ENCODE measurements around the gene HOXA7. TPM values are rescaled to one million over a fixed set of nuclear protein-coding genes. Genes with fewer than 3 reads are reported as not detected.

The HOXA7 gene
- total RNA-seq, 2 experiments from 2014 or later = not detected

- H3K9me3 Mint-ChIP-seq = no peaks in the 10 kb centered on the region
- ATAC-seq (no peak), DNase-seq (no peak)
- no peak overlapping the region for H3K4me3 Mint-ChIP-seq
- CTCF ChIA-PET = interaction anchor here (0.7 to 2.7 kb wide), 6 partner anchors 8 to 829 kb away, joined by 3 to 23 read pairs (median 4); partner anchors contain the start of genes EVX1 and HOXA13
- H3K36me3 Mint-ChIP-seq (ENCODE audit: low read depth) = no peaks in the 10 kb centered on the region
- peaks cover 84% of the 10 kb centered on the region for H3K27me3 Mint-ChIP-seq
- POLR2A ChIA-PET = interaction anchor here (1.5 kb wide), 1 partner anchor 49 kb away, joined by 3 read pairs; no protein-coding TSS in a partner anchor
- no peak overlapping the region for H3K27ac Mint-ChIP-seq
- peaks cover 32% of the 10 kb centered on the region for H3K4me1 Mint-ChIP-seq (ENCODE audit: low read depth)
- intact Hi-C loops (cut with micrococcal nuclease) = no loop called here
- no peak for TF ChIP-seq CTCF (IDR thresholded peaks at IDR 0.05)
Observed at GRCh38 chr7:27191161-27191731, 34.8 kb upstream of the HOXA7 start.

GRCh38 chr7:27189997-27190748 is 33.7 kb upstream of the HOXA7 start:
- ChIA-PET CTCF (interaction anchor here (0.8 to 2.7 kb wide), 9 partner anchors 10 to 595 kb away, joined by 3 to 23 read pairs (median 3); partner anchors contain the start of genes EVX1 and HOXA13), POLR2A (no interaction called here)
- ATAC-seq = no peak
- intact Hi-C loops (cut with micrococcal nuclease) = no loop called here
- no peak overlapping the region for H3K4me3 Mint-ChIP-seq
- peaks cover 40% of the 10 kb centered on the region for H3K4me1 Mint-ChIP-seq (ENCODE audit: low read depth)
- no peak for DNase-seq
- no peaks in the 10 kb centered on the region for H3K36me3 Mint-ChIP-seq (ENCODE audit: low read depth)
- H3K27ac Mint-ChIP-seq = no peak overlapping the region
- TF ChIP-seq CTCF (IDR thresholded peaks at IDR 0.05) = no peak
- peaks cover 88% of the 10 kb centered on the region for H3K27me3 Mint-ChIP-seq
- H3K9me3 Mint-ChIP-seq = no peaks in the 10 kb centered on the region

- H3K27ac Mint-ChIP-seq = no peak overlapping the region
- DNase-seq (no peak), ATAC-seq (no peak)
- ChIA-PET CTCF (interaction anchor here (1.2 to 2.7 kb wide), 6 partner anchors 10 to 28 kb away, joined by 3 to 23 read pairs (median 4); partner anchors contain the start of gene HOXA13), POLR2A (no interaction called here)
- no peak overlapping the region for H3K4me3 Mint-ChIP-seq
- no peak for TF ChIP-seq CTCF (IDR thresholded peaks at IDR 0.05)
- H3K36me3 Mint-ChIP-seq (ENCODE audit: low read depth) = no peaks in the 10 kb centered on the region
- peaks cover 46% of the 10 kb centered on the region for H3K4me1 Mint-ChIP-seq (ENCODE audit: low read depth)
- H3K27me3 Mint-ChIP-seq = peaks cover 87% of the 10 kb centered on the region
- intact Hi-C loops (cut with micrococcal nuclease) = no loop called here
- H3K9me3 Mint-ChIP-seq = no peaks in the 10 kb centered on the region
Observed at GRCh38 chr7:27189295-27189996, 33.0 kb upstream of the HOXA7 start.

GRCh38 chr7:27188386-27189294 is 32.2 kb upstream of the HOXA7 start:
- Mint-ChIP-seq H3K4me3 (peak overlapping the region; percentile 58), H3K27ac (no peak overlapping the region), H3K36me3 (ENCODE audit: low read depth) (no peaks in the 10 kb centered on the region), H3K4me1 (ENCODE audit: low read depth) (peaks cover 44% of the 10 kb centered on the region), H3K27me3 (peaks cover 80% of the 10 kb centered on the region), H3K9me3 (no peaks in the 10 kb centered on the region)
- ATAC-seq (no peak), DNase-seq (peak; percentile 64)
- TF ChIP-seq CTCF (IDR thresholded peaks at IDR 0.05) = no peak
- intact Hi-C loops (cut with micrococcal nuclease) = no loop called here
- CTCF ChIA-PET = interaction anchor here (0.6 to 2.7 kb wide), 8 partner anchors 9 to 585 kb away, joined by 3 to 23 read pairs (median 4); partner anchors contain the start of gene HOXA13
- POLR2A ChIA-PET = interaction anchor here (0.8 kb wide), 1 partner anchor 96 kb away, joined by 3 read pairs; no protein-coding TSS in a partner anchor

All from activated CD8-positive, alpha-beta T cell treated with anti-CD3 and anti-CD28 coated beads for 36 hours (primary cell).